GM19455 (cell line): ENCODE data around the gene CNIH2.
"Not testable (repeated sequence)": the region's sequence is repeated elsewhere in the genome, so short reads cannot be mapped to it uniquely, and the experiment has no call there.

Experiments
- ATAC-seq: cut with Tn5 transposase; IDR thresholded peaks from one replicate; pipeline ENCODE4 v1.9.1; 2021; ENCODE audit not compliant: unreplicated experiment

The CNIH2 gene

DNA sequence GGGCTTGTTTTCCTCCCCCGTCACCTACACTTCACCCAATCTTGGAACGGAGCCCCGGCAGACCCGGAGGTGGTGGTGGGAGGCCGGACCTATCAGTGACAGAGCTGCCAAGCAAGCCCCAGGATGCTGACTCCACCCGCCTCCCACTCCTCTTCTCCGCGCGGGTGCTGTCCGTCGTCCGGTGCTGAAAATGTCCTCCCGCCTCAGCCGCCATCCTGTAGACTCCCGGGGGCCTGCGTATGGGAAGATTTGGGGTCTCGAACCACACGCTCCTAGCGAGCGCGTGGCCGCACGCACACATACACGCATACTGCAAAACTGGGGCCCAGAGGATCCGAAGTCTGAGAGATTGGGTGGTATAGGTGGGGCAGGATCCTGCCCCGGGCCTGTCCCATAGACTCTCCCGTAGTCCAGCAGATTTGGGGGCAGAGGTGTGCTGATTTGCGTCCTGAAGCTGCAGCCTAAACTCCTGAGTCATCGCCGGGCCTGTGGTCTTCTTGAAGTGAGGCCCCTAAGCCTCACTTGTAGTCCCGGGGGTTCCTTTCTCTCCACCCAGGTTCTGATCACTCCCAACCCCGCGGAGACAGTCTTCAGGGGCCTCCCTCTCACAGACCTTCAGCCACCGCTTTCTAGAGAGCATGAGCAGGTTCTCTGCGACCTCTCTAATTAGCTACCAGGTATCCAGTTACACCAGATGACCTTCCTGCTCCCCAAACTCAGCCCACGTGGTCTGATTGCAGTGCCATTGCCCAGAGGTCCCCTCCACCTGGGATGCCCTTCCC is 11.8 kb downstream of the CNIH2 start:
- ATAC-seq: peak; percentile 39

DNA sequence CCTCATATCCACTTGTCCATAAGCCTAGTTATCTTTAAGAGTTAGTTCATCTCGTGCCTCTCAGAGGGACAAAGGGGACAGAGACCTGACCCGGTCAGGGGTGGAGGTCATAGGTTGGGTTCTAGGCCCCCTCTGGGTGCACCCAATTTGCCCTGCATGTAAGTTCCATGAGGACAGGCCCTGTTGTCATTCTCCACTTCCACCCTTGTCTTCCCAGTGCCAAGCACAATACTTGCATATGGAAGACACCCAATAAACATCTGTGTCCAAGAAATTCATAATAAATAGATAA is 12.3 kb downstream of the CNIH2 start:
- ATAC-seq: no peak

DNA sequence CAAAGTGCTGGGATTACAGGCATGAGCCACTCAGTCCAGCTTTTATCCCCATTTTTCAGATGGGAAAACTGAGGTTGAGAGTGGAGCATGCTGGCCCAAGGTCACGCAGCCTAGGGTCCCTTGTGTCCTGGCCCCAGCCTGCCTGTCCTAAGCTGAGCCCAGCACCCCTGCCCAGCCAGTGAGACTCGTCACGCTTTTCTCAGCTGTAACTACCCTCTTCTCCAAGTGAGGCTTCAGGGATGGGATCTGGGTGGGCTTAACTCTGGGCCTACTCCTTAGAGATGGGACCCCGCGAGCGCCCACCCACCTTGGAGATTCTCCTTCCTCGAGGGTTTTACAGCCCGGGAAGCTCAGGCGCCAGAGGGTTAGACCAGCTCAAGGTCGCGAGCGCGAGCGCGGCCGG is 13.3 kb downstream of the CNIH2 start:
- no peak for ATAC-seq

DNA sequence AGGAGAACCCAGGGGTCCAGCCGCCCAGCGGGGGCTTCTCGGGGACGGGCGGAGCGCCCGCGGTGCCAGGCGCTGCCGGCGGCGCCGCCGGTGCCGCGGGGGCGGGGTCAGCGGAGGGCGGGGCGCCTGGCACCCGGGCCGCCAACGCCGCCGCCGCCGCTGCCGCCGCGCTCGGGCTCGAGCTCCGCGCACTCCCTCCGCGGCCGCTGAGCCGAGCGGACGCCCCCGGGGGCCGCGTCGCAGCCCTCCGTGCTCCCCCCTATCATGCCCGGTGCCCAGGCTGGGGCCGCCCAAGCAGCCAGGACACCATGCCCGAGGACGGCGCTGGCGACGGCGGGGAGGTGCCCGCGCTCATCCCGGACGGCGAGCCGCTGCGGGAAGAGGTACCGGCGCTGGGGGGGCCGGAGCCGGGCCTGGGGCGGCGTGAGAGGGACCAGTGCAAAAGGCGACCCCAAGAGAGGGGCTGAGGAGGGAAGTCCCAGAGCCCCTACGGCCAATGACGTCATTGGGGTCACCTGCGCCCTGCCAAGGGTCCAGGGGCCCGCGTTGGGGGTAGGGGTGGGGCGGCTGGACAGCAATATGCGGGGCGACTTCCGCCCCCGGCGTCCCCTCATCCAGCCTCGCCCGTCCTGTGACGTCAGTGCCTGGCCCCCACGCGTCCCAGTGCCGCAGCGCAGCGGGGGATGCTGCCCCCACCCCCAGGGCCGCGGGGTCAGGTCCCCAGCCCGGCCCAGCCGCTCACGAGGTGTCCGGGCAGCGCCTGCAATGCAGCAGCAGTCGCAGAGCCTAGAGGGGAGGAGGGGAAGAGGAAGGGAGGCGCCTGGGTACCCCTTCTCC is 13.9 kb downstream of the CNIH2 start, which contains the start of gene TMEM151A:
Gene TMEM151A (plus strand): TSS at position 189 of the 837 bp plus-strand sequence. CDS start 120 bp downstream, at position 309.
- ATAC-seq: no peak

DNA sequence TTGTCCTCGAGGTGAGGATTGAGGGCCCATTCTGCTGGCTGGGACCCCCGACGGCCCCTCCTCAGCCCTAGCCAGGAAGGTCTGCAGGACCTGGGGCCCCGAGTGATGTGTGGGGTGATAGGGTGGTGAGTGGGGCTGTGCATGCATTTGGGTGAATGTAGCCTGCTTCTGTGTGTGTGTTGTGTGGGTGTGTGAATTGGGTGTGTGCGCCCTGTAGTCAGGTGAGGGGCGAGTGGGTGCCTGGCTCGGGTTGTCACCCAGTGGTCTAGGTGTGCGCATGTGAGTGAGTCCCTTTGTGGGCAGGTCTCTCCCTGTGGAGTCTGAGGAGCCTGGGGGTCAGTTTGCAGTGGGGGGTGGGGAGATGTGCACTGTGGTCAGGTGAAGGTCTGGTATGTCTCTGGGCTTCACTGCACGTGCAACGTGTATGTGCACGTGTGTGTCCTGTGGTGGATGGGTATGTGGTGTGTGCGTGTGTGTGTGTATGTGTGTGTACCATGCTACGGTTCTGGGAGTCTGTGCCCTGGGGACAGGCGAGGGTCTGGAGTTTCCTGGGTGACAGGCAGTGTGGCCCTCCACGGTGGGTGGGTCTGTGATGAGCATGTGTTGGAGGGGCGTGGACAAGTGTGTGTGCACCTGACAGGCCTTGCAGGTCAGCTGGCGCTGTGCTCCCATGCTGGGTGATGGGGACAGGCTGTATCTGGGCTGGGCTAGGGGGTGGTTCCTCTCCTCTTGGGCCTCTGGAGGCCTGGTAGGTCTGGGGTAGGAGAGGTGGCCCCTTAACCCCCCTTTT is 14.8 kb downstream of the CNIH2 start:
- no peak for ATAC-seq

DNA sequence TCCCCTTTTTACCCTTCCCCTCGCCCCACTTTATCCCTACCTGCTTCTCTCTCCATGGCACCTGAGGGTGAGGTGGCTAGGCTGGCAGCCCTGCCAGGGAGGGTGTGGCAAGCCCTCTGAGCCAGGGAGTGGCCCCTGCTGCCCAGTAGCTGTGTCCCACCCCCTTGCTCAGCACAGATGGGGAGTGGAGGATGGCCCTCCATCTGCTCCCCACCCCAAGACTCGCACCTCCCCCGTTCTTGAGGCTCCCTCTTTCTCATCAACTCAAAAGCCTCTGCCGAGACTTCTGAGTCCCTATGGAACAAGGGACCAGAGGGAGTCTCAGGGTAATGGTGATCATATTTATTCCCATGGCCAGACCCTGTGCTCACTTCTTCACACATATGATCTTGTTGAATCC is 15.4 kb downstream of the CNIH2 start:
- ATAC-seq: no peak

DNA sequence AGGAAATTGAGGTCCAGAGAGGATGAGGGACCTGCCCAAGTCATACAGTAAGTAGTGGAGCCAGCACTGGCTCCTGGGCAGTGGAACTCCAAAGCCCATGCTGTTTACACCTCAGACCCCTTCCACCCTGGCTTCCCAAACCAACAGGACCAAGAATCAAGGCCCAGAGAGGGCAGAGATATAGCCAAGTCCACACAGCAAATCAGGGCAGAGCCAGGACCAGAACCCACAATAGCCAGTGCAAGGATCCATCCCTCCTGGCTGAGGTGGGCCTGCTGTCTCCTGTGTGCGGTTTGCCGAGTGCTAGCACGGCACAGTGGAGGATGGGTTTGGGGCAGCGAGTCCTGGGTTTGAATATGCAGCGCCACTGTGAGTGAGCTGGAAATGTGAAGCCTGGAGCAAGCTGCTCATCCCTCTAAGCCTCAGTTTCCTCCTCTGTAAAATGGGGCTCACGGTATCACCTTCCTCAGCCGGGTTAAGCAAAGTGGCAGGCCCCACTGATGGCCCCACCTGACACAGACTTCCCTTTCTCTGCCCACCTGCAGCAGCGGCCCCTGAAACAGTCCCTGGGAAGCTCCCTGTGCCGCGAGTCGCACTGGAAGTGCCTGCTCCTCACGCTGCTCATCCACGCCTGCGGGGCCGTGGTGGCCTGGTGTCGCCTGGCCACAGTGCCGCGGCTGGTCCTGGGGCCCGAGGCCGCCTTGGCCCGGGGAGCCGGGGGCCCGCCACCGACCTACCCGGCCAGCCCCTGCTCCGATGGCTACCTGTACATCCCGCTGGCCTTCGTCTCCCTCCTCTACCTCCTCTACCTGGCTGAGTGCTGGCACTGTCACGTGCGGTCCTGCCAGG is 16.0 kb downstream of the CNIH2 start:
- ATAC-seq: no peak

DNA sequence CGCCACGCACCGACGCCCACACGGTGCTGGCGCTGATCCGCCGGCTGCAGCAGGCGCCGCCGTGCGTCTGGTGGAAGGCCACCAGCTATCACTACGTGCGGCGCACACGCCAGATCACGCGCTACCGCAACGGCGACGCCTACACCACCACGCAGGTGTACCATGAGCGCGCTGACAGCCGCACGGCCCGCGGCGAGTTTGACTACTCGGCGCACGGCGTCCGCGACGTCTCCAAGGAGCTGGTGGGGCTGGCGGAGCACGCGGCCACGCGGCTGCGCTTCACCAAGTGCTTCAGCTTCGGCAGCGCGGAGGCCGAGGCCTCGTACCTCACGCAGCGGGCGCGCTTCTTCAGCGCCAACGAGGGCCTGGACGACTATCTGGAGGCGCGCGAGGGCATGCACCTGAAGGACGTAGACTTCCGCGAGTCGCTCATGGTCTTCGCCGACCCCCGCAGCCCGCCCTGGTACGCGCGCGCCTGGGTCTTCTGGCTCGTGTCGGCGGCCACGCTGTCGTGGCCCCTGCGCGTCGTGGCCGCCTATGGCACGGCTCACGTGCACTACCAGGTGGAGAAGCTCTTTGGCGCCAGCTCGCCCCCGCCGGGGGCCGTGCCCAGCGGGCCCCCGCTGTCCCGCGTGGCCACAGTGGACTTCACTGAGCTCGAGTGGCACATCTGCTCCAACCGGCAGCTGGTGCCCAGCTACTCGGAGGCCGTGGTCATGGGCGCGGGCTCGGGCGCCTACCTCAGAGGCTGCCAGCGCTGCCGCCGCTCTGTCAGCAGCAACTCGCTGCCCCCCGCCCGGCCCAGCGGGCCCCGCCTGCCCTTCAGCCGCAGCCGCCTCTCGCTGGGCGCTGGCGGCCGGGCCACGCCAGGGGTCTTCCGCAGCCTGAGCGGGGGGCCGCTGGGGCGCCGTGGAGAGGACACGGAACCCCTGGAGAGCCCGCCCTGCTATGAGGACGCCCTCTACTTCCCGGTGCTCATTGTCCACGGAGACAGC is 16.9 kb downstream of the CNIH2 start:
- no peak for ATAC-seq

DNA sequence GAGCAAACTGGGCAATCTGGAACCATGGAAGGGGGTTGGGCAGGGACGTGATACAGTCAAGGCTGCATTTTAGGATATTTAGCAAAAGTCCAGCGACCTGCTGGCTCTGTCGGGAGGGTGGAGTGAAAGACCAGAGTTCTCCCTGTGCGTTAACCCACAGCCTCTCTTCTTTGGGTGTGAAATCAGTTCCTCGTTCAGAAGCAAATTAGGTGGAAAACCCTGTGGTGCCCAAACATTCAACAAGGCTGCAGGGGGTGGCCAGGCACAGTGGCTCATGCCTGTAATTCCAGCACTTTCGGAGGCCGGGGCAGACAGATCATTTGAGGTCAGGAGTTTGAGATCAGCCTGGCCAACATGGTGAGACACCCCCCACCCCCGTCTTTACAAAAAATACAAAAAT is 19.6 kb downstream of the CNIH2 start:
- no peak for ATAC-seq

DNA sequence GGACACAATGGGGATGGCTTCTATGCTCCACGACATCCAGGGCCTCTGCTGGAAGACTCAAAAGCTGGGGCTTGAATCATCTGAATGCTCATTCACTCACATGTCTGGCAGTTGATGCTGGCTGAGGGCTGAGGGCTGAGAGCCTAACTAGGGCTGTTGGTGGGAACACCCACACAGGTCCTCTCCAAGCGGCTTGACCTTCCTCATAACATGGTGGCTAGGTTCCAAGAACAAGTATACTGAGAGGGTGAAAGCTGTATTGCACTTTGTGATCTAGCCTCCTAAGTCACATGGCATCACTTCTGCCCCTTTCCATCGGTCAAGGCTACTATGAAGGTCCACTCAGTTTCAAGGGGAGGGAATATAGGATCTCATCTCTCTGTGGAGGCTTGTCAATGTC is 21.2 kb downstream of the CNIH2 start:
- no peak for ATAC-seq

DNA sequence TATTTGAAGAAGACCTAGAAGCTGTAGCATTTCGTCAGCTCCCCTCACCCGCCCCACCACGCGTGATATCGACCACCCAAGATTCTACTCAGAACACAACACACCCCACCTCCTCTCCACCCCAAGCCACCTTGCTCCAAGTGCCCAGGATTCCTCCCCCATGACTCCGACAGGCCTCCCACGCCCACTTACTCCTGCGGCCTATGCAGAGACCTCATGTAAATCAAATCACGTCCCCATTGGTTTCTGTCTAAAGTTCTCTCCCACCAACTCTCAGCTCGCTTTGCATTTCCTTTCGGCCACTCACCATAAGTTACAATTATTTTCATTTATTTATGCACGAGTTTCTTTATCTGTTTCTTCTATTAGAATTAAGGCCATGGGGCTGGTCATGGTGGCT is 24.7 kb downstream of the CNIH2 start:
- ATAC-seq: no peak

DNA sequence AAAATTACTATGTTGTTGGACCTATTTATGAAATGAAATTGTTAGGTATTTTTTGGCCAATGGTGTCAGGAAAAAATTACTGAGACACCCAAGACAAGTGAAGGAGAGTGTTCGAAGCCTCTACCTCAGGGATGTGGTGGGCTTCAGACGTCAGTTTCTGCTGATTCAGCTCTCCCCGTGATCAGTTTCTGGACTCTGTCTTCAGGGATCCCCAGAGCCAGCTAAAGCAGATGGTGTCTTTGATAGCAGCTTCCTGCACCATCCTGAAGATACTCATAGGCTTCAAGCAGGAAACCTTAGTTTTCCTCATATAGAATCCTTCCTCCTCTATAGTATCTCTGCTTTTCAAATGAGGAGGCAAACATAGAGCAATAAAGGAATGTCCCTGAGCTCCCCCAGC is 31.5 kb downstream of the CNIH2 start:
- no peak for ATAC-seq

DNA sequence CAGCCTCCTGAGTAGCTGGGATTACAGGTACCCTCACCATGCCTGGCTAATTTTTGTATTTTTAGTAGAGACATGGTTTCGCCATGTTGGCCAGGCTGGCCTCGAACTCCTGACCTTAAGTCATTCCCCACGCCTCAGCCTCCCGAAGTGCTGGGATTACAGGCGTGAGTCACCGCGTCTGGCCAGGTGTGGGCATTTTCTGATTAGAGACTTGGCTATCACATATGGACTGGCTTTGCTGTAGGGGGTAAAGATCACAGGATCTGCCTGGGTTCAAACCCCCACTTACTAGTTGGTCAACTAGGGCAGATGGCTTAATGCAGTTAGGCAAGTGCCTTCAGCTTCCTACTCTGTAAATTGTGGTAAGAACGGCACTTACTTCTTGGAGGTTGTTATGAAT is 32.3 kb downstream of the CNIH2 start:
- ATAC-seq: no peak

DNA sequence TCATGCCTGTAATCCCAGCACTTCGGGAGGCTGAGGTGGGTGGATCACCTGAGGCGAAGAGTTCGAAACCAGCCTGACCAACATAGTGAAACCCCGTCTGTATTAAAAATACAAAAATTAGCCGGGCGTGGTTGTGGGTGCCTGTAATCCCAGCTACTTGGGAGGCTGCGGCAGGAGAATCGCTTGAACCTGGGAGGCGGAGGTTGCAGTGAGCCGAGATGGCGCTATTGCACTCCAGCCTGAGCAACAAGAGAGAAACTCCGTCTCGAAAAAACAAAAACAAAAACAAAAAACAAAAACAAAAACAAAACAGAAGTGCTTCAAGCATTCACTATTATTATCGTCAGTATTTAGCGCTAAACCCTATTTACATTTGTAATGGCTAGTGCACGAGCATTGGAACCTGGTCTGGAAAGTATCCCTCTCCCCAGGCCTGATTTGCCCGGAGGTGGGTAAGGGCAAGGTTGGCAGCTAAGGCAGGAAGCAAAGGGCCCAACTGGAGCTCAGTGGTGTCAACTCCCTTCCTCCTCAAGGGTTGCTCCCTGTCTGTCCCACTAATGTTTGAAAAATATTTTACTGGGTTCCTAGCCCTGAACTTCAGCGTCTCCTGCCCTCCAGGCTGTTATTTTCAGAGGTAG is 32.9 kb downstream of the CNIH2 start:
- not testable (repeated sequence) for ATAC-seq

DNA sequence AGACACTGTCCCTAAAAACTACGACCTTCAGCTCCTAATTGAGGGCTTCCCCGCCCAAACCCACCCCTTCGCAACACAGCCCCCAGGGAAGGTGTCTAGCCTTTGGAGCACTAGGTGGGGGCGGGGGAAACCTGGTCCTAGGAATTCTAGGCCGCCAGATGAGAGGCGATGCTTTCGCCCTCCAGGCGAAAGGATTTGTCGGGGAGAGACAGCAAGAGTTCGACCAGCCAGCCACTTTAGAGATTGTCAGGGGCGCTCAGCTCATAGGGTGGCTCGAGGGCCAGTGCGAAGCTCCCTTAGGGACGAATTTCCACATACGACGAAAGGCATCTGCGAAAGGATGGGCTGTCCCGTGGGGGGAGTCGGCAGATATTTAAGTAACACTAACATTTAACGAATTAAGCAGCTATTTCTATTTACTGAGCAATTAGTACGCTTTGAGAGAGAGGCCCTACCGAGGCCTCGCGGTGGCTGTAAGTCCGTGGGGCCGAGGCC is 33.5 kb downstream of the CNIH2 start:
- ATAC-seq: no peak

DNA sequence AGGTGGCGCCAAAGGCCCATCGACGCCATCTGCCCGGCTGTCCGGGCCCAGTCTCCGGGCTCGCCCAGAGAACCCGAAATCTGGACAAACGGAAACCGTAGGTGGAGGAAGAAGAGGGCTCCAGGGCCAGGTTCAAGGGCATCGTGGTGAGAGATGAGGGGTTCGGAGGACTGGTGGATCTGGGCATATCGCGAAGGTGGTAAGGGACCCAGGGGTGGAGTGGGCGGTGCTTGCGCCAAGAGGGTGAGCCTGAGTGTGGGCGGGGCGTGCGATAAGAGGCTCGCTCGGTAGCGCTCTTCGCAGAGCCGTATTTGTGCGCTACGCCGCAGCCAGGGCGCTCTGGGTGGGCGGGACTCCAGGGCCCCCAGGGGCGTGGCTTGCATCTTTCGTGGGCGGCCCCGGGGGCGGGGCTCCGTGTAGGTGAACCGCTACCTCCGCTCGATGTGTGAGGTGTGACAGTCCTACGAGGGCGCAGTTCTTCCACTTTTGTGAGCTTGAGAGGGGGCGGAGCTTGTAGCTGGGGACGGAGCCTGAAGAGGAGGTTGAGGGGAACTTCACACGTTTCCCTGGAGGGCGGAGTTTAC is 34.1 kb downstream of the CNIH2 start:
- ATAC-seq: peak; percentile 61

DNA sequence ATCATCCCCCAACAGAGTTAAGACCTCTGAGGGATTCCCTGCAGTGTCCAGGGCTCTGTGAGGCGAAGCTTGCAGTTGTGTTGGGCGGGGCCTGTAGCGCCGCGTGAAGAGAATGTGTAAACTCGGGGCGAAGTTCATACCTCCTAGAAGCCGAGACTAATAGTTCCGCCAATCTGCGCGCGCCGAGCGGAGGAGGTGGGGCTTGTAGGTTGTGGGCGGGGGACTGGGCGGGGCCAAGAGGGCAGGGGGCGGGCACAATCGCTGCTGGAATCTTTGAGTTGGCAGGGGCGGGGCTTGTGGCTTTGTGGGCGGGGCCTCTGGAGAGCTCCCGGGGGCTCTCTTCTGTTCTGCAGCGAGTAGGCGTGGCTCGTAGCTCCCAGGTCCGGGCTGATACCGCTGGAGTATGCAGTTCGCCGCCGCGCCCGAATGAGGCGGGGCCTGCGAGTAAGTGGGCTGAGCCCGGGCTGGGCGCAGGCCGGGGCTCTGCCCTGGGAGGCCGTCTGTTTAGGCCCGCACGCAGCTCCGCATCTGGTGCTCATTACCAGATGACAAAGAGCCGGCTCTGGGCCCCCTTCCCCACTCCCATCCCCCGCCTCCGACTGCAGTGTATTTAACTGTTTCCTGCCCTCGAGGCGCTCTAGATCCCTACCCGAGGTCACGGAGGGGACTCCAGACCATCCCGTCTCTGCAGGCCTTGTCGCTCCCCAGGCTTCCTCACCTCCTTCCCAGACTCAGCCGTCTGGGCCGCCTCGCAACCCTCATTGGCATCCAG is 34.8 kb downstream of the CNIH2 start:
- ATAC-seq: peak; percentile 47
